ENCODE results near the gene KITLG. TPM values are rescaled to one million over a fixed set of nuclear protein-coding genes. Genes with fewer than 3 reads are reported as not detected.

Gene KITLG
- polyA plus RNA-seq, 2 of the 4 experiments (the other 2 are of a cell fraction): 8.0 to 10.1 TPM

DNA sequence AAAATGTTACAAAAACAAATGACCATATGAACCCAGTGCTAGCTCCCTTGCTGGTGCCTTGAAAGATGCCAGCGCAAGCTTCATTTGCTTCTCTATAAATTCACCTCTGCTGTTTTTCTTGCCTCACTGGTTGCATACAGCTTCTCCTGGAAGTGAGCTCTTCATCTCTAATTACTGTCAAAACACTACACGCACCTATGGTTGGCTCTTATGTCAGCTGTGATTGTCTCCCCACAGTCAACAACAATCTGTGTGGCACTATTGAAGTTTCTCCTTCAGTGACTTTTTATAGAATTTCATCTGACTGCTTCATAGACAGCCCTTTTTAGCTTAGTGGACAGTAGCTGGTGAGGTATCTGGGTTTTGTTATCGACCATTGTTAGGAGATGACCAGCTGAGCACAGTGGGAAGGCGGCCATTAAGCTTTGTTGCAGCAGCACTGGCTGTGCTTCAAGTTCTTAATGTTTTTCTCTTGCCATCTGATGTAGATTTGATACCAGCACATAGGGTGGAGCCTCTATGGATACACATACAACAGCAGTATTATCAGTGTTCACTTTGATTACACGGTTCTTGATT lies 131.8 kb downstream of the KITLG start (continued):
- TF ChIP-seq ZFP36 (IDR thresholded peaks at IDR 0.05; ENCODE audit: borderline replicate concordance, partially characterized antibody) (no peak), RAD21 (conservative IDR thresholded peaks at IDR 0.05 in 1 of 2, IDR thresholded peaks at IDR 0.05 in 1 of 2) (no peak), TFCP2L1 (CRISPR knock-in tag; IDR thresholded peaks at IDR 0.05) (no peak), HEYL (CRISPR knock-in tag; IDR thresholded peaks at IDR 0.05) (no peak)
- TF ChIP-seq, protein P1, sequence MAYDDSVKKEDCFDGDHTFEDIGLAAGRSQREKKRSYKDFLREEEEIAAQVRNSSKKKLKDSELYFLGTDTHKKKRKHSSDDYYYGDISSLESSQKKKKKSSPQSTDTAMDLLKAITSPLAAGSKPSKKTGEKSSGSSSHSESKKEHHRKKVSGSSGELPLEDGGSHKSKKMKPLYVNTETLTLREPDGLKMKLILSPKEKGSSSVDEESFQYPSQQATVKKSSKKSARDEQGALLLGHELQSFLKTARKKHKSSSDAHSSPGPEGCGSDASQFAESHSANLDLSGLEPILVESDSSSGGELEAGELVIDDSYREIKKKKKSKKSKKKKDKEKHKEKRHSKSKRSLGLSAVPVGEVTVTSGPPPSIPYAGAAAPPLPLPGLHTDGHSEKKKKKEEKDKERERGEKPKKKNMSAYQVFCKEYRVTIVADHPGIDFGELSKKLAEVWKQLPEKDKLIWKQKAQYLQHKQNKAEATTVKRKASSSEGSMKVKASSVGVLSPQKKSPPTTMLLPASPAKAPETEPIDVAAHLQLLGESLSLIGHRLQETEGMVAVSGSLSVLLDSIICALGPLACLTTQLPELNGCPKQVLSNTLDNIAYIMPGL (CRISPR knock-in tag; IDR thresholded peaks at IDR 0.05; ENCODE audit: borderline replicate concordance): no peak

DNA sequence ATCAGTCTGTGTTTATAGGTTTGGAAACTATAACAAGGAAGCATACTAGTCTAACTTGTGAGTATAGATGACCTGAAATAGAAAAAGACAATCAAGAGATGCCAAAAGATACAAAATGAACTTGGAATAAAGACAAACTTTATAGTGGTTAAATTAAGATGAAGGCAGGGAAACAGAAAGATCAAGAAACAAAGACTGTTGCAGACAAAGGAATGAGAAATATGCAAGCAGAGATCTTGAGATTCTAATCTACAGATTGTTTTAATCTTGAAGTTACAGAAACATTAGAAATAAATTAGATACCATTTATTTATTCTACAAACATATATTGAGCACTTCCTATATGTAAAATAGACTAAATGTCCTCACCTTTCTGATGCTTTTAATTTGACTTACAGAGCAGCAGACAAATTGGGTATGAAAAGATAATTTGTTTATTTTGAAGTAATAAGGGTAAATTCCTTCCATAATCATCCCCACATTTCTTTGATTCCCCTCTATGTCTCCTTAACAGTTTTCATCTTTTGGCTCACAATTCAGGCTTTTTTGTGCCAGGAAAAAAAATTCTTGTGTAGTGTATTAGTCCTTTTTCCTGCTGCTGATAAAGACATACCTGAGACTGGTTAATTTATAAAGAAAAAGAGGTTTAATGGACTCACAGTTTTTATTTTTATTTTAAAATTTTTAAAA lies 134.4 kb downstream of the KITLG start:
- FAIRE-seq (peak; percentile 72), DNase-seq (ENCODE audit: low read depth in 1 of 2, low spot score in 1 of 2) (no peak), ATAC-seq (no peak)
- Histone ChIP-seq H3K9me3 (0 out of 3 replicates have a peak, but pooled peaks cover 2% of the 10 kb centered on the region), H3K27ac (no peak overlapping the region), H3K4me3 (no peak overlapping the region), H3K4me1 (no peaks in the 10 kb centered on the region), H3K4me2 (no peak overlapping the region)
- POLR2A ChIA-PET: no interaction called here
- TF ChIP-seq RARB (CRISPR knock-in tag; IDR thresholded peaks at IDR 0.05): no peak
- TF ChIP-seq ZNF302 (CRISPR knock-in tag; IDR thresholded peaks at IDR 0.05): no peak
- TF ChIP-seq NFE2L2 (conservative IDR thresholded peaks at IDR 0.05; ENCODE audit: low read length): no peak
- TF ChIP-seq ZC3H11A (IDR thresholded peaks at IDR 0.05): no peak
- no peak for TF ChIP-seq FOSL2 (IDR thresholded peaks at IDR 0.05)
- TF ChIP-seq FOSL2 (CRISPR knock-in tag; IDR thresholded peaks at IDR 0.05): no peak
- TF ChIP-seq HOXB13 (CRISPR knock-in tag; IDR thresholded peaks at IDR 0.05; ENCODE audit: low read depth): no peak
- no peak for TF ChIP-seq SMC3 (IDR thresholded peaks at IDR 0.05)
- no peak for TF ChIP-seq TFCP2L1 (CRISPR knock-in tag; IDR thresholded peaks at IDR 0.05)
- TF ChIP-seq HEYL (CRISPR knock-in tag; IDR thresholded peaks at IDR 0.05): no peak
- CTCF ChIA-PET: no interaction called here

DNA sequence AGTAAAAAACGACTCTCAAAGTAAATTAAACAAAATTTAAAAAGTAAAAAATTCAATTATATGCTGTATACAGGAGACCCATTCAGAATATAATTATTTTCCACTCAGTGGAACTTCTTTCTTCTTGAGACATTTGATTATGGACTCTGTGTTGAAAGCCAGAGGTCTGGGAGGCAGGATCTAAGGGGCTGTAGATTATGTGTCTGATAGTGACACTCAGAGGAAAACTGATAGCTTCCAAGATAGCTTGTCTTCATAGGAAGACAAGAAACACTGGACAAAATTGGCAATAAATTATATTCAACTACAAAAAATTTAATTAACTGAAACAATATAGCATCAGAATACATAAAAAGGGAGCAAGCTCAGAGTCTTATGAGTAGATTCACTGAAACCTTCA lies 135.8 kb downstream of the KITLG start:
- ChIA-PET POLR2A (no interaction called here), CTCF (no interaction called here)
- no peak for FAIRE-seq
- H3K27ac ChIP-seq: no peak overlapping the region
- WGBS (ENCODE audit: missing lambda C conversion rate): 2% methylated on average over 1 of the region's 1 CpG
- H3K4me2 ChIP-seq: no peak overlapping the region
- 0 out of 3 replicates have a peak, but pooled peaks cover 2% of the 10 kb centered on the region for H3K9me3 ChIP-seq
- TF ChIP-seq MAFK (IDR thresholded peaks at IDR 0.05; ENCODE audit: partially characterized antibody) (no peak), ZNF302 (CRISPR knock-in tag; IDR thresholded peaks at IDR 0.05) (no peak), KDM5A (IDR thresholded peaks at IDR 0.05) (no peak), SREBF2 (IDR thresholded peaks at IDR 0.05) (no peak), HDAC2 (IDR thresholded peaks at IDR 0.05) (no peak), HOXB13 (CRISPR knock-in tag; IDR thresholded peaks at IDR 0.05; ENCODE audit: low read depth) (no peak), JUNB (IDR thresholded peaks at IDR 0.05) (no peak)
- TF ChIP-seq, protein P2, sequence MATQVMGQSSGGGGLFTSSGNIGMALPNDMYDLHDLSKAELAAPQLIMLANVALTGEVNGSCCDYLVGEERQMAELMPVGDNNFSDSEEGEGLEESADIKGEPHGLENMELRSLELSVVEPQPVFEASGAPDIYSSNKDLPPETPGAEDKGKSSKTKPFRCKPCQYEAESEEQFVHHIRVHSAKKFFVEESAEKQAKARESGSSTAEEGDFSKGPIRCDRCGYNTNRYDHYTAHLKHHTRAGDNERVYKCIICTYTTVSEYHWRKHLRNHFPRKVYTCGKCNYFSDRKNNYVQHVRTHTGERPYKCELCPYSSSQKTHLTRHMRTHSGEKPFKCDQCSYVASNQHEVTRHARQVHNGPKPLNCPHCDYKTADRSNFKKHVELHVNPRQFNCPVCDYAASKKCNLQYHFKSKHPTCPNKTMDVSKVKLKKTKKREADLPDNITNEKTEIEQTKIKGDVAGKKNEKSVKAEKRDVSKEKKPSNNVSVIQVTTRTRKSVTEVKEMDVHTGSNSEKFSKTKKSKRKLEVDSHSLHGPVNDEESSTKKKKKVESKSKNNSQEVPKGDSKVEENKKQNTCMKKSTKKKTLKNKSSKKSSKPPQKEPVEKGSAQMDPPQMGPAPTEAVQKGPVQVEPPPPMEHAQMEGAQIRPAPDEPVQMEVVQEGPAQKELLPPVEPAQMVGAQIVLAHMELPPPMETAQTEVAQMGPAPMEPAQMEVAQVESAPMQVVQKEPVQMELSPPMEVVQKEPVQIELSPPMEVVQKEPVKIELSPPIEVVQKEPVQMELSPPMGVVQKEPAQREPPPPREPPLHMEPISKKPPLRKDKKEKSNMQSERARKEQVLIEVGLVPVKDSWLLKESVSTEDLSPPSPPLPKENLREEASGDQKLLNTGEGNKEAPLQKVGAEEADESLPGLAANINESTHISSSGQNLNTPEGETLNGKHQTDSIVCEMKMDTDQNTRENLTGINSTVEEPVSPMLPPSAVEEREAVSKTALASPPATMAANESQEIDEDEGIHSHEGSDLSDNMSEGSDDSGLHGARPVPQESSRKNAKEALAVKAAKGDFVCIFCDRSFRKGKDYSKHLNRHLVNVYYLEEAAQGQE (IDR thresholded peaks at IDR 0.05): no peak
- TF ChIP-seq, protein P1 (CRISPR knock-in tag; IDR thresholded peaks at IDR 0.05; ENCODE audit: borderline replicate concordance): no peak
- TF ChIP-seq, protein P3, sequence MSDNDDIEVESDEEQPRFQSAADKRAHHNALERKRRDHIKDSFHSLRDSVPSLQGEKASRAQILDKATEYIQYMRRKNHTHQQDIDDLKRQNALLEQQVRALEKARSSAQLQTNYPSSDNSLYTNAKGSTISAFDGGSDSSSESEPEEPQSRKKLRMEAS (IDR thresholded peaks at IDR 0.05): no peak
- H3K4me1 ChIP-seq: no peaks in the 10 kb centered on the region
- no peak for ATAC-seq
- H3K4me3 ChIP-seq: no peak overlapping the region
- no peak for DNase-seq (ENCODE audit: low read depth in 1 of 2, low spot score in 1 of 2)
